GM15510 (cell line): ENCODE measurements around the gene L1CAM.

ENCODE experiments used
- POLR2A ChIP-seq: IDR thresholded peaks from 3 replicates; pipeline ENCODE4 v1.6.1; 2011; ENCODE audit warnings: borderline replicate concordance; ENCODE audit not compliant: insufficient read length; ENCODE audit errors: extremely low read depth

Gene L1CAM

DNA sequence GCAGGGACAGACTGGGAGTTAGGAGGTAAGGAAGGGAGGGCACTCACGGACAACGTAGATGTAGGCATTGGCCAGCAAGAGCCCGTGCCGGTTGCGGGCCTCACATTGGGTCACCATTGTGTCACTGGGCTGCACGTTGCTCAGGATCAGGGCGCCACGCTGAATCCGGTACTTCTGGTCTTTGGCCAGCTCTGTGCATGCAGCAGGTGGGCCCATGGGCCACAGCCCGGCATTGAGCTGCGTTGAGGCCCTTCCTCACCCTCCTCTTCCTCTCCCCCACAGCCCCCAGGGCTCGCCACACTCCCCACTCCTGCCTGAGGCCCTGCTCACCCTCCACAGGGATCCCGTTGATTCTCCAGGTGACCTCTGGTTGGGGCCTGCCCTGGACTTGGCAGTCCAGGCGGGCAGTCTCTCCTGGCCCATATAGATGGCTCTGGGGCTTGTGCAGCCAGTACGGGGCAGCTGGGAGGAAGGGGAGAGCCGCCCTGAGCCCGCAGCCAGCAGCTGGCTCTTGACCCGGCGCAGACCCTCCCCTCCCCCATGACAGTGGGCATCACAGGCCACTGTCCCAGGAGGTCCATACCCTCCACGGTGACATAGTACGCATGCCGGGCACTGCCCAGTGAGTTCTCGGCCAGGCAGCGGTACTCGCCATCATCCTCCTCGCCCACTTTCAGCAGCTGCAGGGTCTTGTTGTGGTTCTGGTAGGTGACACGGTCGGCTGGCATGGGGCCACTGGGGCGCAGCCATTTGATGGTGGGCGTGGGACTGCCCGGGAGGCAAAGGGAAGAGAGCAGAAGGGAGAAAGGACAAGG lies 16.3 kb downstream of the L1CAM start:
- no peak for TF ChIP-seq POLR2A

- TF ChIP-seq POLR2A = no peak
Measured at GRCh38 chrX:153868576-153869472, 17.1 kb downstream of the L1CAM start.

GRCh38 chrX:153867671-153868070 lies 18.3 kb downstream of the L1CAM start:
- no peak for TF ChIP-seq POLR2A

DNA sequence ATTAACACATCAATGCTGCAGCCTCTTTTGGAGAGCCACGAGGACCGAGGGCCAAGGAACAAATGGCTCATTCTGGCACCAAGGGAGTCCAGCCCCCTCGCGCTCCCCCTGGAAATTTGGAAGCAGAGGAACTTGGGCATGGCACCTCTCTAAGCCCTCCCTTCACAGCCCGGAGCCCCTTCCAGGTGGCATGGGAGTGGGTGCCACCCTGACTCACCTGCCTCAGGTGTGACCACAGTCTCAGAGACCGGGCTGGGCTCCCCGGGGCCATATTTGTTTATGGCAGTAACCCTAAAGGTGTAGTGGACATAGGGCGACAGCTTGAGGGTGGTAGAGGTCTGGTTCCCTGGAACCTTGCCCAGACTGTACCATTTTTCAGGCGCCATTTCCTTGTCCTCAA lies 18.8 kb downstream of the L1CAM start:
- no peak for TF ChIP-seq POLR2A

GRCh38 chrX:153866302-153867019 lies 19.5 kb downstream of the L1CAM start:
- no peak for TF ChIP-seq POLR2A

DNA sequence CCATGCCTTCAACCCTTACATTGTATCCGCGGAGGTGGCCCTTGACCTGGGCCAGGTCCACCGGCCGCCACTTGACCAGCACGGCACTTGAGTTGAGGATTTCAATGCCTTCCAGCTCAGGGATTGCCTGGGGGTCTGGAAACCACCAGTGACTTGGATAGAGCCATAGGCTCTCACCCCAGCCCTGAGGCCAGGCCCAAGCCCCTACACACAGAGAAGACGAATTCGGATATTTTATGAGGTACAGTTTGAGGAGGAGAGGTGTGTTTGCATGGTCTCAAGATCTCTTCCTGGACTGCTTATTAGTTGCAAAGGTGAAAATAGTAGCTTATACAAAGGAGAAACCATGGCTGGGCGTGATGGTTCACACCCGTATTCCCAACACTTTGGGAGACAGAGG lies 20.3 kb downstream of the L1CAM start:
- no peak for TF ChIP-seq POLR2A

- no peak for TF ChIP-seq POLR2A
Measured at GRCh38 chrX:153865321-153865580, 20.7 kb downstream of the L1CAM start.

DNA sequence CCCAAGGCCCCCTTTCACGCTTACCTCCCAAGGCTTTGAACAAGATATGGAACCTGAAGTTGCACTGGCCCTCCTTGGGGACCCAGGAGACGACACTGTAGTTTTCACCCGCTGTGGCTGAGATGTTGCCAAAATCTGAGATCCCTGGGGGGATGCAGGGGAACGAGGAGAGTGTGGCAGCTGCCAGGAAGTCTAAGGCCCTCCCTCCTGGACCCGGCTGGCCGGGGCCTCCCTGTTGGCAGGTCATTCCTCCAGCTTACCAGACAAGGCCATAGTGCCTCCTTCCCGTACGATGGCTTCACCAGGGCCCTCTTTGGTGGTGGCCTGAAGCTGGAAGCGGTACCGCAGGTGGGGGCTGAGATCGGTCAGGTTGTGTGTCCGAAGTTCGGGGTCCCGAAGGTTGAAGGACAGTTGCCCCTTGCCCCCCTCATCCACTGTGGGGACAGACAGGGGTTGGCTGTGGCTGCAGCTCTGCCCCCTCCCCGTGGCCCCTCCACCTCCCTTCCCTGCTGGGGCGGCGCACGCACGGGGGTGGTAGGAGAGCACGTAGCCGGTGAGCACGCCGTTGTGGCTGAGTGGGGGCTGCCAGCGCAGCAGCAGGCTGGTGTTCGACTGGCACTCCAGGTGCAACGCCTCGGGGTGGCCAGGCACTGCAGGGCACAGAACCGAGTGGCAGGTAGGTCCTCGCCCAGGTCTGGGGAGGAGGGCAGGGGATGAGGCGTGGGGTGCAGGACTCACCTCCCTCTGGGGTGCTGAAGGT lies 21.2 kb downstream of the L1CAM start:
- TF ChIP-seq POLR2A = no peak

GRCh38 chrX:153864101-153864500 lies 21.9 kb downstream of the L1CAM start:
- no peak for TF ChIP-seq POLR2A

- no peak for TF ChIP-seq POLR2A
Measured at GRCh38 chrX:153863251-153863991, 22.6 kb downstream of the L1CAM start.

DNA sequence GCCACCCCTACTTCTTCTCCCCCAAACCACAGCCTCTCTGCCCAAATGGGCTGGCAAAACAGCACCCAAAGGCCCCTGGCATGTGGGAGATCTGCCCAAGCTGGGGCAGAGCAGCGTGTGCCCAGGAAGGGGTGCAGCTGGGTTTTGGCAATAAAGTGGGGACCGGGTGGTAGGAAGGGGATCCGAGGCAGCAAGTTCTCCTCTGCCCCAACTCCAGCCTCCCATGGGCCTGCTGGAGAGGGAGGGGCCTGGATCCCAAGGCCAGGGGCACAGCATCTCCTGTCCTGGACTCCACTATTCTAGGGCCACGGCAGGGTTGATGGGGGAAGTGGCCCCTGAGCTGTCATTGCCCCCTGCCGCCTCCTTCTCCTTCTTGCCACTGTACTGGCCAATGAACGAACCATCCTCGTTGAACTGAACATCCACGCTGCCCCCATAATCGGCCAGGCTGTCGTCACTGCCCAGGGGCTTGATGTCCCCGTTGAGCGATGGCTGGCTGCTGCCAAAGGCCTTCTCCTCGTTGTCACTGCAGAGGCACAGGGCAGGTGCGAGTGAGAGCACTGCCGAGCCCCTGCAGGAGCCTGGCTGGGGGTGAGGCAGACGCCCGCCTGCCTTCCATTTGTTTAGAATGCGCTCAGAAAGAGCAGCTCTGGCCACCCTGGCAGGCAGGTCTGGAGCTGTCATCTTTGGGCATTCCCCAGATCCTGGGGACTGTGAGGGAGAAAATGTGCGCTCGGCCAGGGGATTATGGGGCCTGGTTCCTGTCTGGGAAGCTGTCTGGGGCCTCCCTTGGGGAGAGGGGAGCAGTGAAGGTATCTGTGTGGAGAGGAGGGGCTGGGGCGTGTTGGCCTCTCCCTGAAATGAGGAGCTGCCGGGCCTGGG lies 23.4 kb downstream of the L1CAM start:
- no peak for TF ChIP-seq POLR2A

- no peak for TF ChIP-seq POLR2A
Measured at GRCh38 chrX:153861733-153862310, 24.2 kb downstream of the L1CAM start.

DNA sequence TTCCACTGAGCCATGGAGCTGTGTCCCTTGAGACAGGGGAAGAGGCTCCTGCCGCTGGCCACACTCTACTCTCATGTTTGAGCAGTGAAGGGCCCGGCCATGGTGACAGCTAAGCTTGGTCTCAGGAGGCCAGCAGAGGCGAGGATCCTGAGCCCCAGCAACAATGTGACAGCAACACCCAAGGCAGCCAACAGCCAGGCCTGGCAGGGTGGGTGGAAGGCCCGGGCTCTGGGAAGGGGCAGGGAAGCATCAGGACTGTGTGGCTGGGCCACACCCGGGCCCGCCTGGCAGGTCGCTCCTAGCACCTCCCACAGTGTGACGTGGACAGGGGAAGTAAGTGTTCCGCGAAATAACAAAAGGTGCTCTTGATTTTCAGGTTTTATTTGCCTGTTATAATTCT lies 24.8 kb downstream of the L1CAM start:
- no peak for TF ChIP-seq POLR2A
